ENCODE data around the gene ZNF785. TPM values are rescaled to one million over a fixed set of nuclear protein-coding genes. Genes with fewer than 3 reads are reported as not detected.

Gene ZNF785
- polyA plus RNA-seq, 3 donors = 0.67 to 9.0 (median 1.1) TPM

- Histone ChIP-seq H3K27ac (ENCODE audit: low read depth in 1 of 2, low read length in 2 of 2) (no peak overlapping the region), H2AFZ (ENCODE audit: insufficient read depth, low read depth, low read length, poor library complexity, severe bottlenecking) (no peak overlapping the region), H3K27me3 (ENCODE audit: control insufficient read depth in 2 of 2, insufficient read depth in 2 of 2, low read length in 2 of 2) (no peaks in the 10 kb centered on the region), H3K36me3 (replicated peaks in 1 of 2; ENCODE audit: control insufficient read depth in 1 of 2, insufficient read depth in 2 of 2, low read length in 2 of 2) (no peaks in the 10 kb centered on the region), H3K4me2 (replicated peaks; ENCODE audit: extremely low read depth, low read length, poor library complexity, severe bottlenecking) (no peak overlapping the region), H3K79me2 (ENCODE audit: insufficient read depth, low read length) (no peaks in the 10 kb centered on the region), H3K4me3 (replicated peaks in 1 of 3; ENCODE audit: low read depth in 2 of 3, low read length in 3 of 3) (no peak overlapping the region), H3K9me3 (replicated peaks in 1 of 2; ENCODE audit: control insufficient read depth in 1 of 2, insufficient read depth in 1 of 2, low read length in 2 of 2) (no peaks in the 10 kb centered on the region), H3K9ac (ENCODE audit: insufficient read depth, low read length, poor library complexity, severe bottlenecking) (no peak overlapping the region), H3K4me1 (ENCODE audit: control insufficient read depth in 1 of 2, insufficient read depth in 2 of 2, low read length in 2 of 2) (peaks cover 46 to 54% of the 10 kb centered on the region in 2 donors), H4K20me1 (ENCODE audit: insufficient read depth, low read length) (no peaks in the 10 kb centered on the region)
- H3K9me3 Mint-ChIP-seq = no peaks in the 10 kb centered on the region
- H3K36me3 Mint-ChIP-seq = no peaks in the 10 kb centered on the region
- peak overlapping the region in 2 of 7 donors; percentile 55 to 76 for H3K27ac Mint-ChIP-seq
- no peak for DNase-seq
- 75% methylated on average over 3 of the region's 7 CpGs for whole genome bisulfite sequencing (ENCODE audit: insufficient coverage)
- intact Hi-C loops (cut with micrococcal nuclease) = no loop called here
- TF ChIP-seq CTCF (IDR thresholded peaks at IDR 0.05) = no peak
- peaks cover 43% of the 10 kb centered on the region for H3K4me1 Mint-ChIP-seq
- no peak overlapping the region for H3K4me3 Mint-ChIP-seq
- peaks cover 3 to 6% (median 5%) of the 10 kb centered on the region in 3 donors for H3K27me3 Mint-ChIP-seq (ENCODE audit: low read depth in 3 of 3)
Measured at GRCh38 chr16:30565526-30565925, 20.0 kb downstream of the ZNF785 start.

GRCh38 chr16:30562021-30562420 lies 23.5 kb downstream of the ZNF785 start:
- Histone ChIP-seq H3K4me3 (replicated peaks in 1 of 3; ENCODE audit: low read depth in 2 of 3, low read length in 3 of 3) (peak overlapping the region; percentile 43 to 82 (median 58)), H4K20me1 (ENCODE audit: insufficient read depth, low read length) (no peaks in the 10 kb centered on the region), H3K9me3 (replicated peaks in 1 of 2; ENCODE audit: control insufficient read depth in 1 of 2, insufficient read depth in 1 of 2, low read length in 2 of 2) (no peaks in the 10 kb centered on the region), H3K27me3 (ENCODE audit: control insufficient read depth in 2 of 2, insufficient read depth in 2 of 2, low read length in 2 of 2) (no peaks in the 10 kb centered on the region), H3K36me3 (replicated peaks in 1 of 2; ENCODE audit: control insufficient read depth in 1 of 2, insufficient read depth in 2 of 2, low read length in 2 of 2) (no peaks in the 10 kb centered on the region), H3K9ac (ENCODE audit: insufficient read depth, low read length, poor library complexity, severe bottlenecking) (peak overlapping the region; percentile 79), H3K4me2 (replicated peaks; ENCODE audit: extremely low read depth, low read length, poor library complexity, severe bottlenecking) (peak overlapping the region; percentile 84), H2AFZ (ENCODE audit: insufficient read depth, low read depth, low read length, poor library complexity, severe bottlenecking) (peak overlapping the region; percentile 94), H3K79me2 (ENCODE audit: insufficient read depth, low read length) (peaks cover 10% of the 10 kb centered on the region), H3K4me1 (ENCODE audit: control insufficient read depth in 1 of 2, insufficient read depth in 2 of 2, low read length in 2 of 2) (peaks cover 42 to 49% of the 10 kb centered on the region in 2 donors), H3K27ac (ENCODE audit: low read depth in 1 of 2, low read length in 2 of 2) (peak overlapping the region; percentile 71 to 85)
- intact Hi-C loops (cut with micrococcal nuclease) = no loop called here
- TF ChIP-seq CTCF (IDR thresholded peaks at IDR 0.05) = no peak
- Mint-ChIP-seq H3K27me3 (ENCODE audit: low read depth in 3 of 3) (peaks cover 3 to 6% (median 5%) of the 10 kb centered on the region in 3 donors), H3K9me3 (no peaks in the 10 kb centered on the region), H3K4me1 (peaks cover 44% of the 10 kb centered on the region), H3K36me3 (no peaks in the 10 kb centered on the region), H3K27ac (peak overlapping the region; percentile 91 to 96 (median 95)), H3K4me3 (peak overlapping the region; percentile 94 to 97)
- no peak for DNase-seq
- 94% methylated on average over 5 of the region's 14 CpGs for WGBS (ENCODE audit: insufficient coverage)

All from CD14-positive monocyte (primary cell).